ENCODE data around the gene KLK4. TPM values are rescaled to one million over a fixed set of nuclear protein-coding genes. Genes with fewer than 3 reads are reported as not detected.

The KLK4 gene
- total RNA-seq, 1 experiment from 2014 or later: 0.48 TPM

DNA sequence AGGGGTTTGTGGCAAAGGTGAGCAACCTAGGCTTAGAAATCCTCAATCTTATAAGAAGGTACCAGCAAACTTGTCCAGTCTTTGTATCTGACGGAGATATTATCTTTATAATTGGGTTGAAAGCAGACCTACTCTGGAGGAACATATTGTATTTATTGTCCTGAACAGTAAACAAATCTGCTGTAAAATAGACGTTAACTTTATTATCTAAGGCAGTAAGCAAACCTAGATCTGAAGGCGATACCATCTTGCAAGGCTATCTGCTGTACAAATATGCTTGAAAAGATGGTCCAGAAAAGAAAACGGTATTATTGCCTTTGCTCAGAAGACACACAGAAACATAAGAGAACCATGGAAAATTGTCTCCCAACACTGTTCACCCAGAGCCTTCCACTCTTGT, 41.7 kb downstream of the KLK4 start:
- H2BK15ac ChIP-seq (ENCODE audit: low read depth, low read length): no peak overlapping the region
- H3K4me3 Mint-ChIP-seq: no peak overlapping the region
- H3K18ac ChIP-seq (ENCODE audit: insufficient read length, low read depth, low read length): no peak overlapping the region
- H3K36me3 Mint-ChIP-seq (ENCODE audit: insufficient read depth in 1 of 3, low read depth in 3 of 3): no peaks in the 10 kb centered on the region
- no peaks in the 10 kb centered on the region; a peak in 1 of 5 replicates for H3K9me3 Mint-ChIP-seq
- H3K4me1 Mint-ChIP-seq: no peaks in the 10 kb centered on the region
- H3K9me3 ChIP-seq (ENCODE audit: control insufficient read depth, low read depth, low read length): no peaks in the 10 kb centered on the region
- H4K20me1 ChIP-seq (ENCODE audit: control insufficient read depth, insufficient read depth, insufficient read length): no peaks in the 10 kb centered on the region
- H2BK12ac ChIP-seq (ENCODE audit: insufficient read length, low read depth, low read length): no peak overlapping the region
- H3K9ac ChIP-seq (ENCODE audit: extremely low read depth, insufficient read length, low read length): no peak overlapping the region
- no peak overlapping the region for H3K23ac ChIP-seq (ENCODE audit: insufficient read length, low read depth, low read length)
- H2AFZ ChIP-seq (ENCODE audit: low read length): no peak overlapping the region
- no peak overlapping the region for H2BK5ac ChIP-seq (ENCODE audit: insufficient read length, low read length)
- no CpG with 5 or more reads among the region's 4 CpGs for WGBS (ENCODE audit: extremely low coverage, insufficient read length, low lambda C conversion rate)
- H3K23me2 ChIP-seq (ENCODE audit: insufficient read length, low read depth, low read length, poor library complexity, severe bottlenecking): no peaks in the 10 kb centered on the region
- no peak overlapping the region for H3K27ac ChIP-seq (ENCODE audit: insufficient read length, low read depth, low read length)
- no peaks in the 10 kb centered on the region for H3K79me1 ChIP-seq (ENCODE audit: insufficient read depth, low read depth, low read length, poor library complexity, severe bottlenecking)
- DNase-seq: no peak
- TF ChIP-seq, protein P1, sequence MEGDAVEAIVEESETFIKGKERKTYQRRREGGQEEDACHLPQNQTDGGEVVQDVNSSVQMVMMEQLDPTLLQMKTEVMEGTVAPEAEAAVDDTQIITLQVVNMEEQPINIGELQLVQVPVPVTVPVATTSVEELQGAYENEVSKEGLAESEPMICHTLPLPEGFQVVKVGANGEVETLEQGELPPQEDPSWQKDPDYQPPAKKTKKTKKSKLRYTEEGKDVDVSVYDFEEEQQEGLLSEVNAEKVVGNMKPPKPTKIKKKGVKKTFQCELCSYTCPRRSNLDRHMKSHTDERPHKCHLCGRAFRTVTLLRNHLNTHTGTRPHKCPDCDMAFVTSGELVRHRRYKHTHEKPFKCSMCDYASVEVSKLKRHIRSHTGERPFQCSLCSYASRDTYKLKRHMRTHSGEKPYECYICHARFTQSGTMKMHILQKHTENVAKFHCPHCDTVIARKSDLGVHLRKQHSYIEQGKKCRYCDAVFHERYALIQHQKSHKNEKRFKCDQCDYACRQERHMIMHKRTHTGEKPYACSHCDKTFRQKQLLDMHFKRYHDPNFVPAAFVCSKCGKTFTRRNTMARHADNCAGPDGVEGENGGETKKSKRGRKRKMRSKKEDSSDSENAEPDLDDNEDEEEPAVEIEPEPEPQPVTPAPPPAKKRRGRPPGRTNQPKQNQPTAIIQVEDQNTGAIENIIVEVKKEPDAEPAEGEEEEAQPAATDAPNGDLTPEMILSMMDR (conservative IDR thresholded peaks at IDR 0.05): no peak
- H3K27me3 Mint-ChIP-seq (ENCODE audit: low read depth): peaks cover 80% of the 10 kb centered on the region
- H2AK5ac ChIP-seq (ENCODE audit: insufficient read length, low read length): no peak overlapping the region
- H4K8ac ChIP-seq (replicated peaks; ENCODE audit: insufficient read length, low read depth, low read length): no peak overlapping the region
- H3T11ph ChIP-seq (ENCODE audit: low read length): no peak overlapping the region
- no peak overlapping the region for H3K4me2 ChIP-seq (ENCODE audit: insufficient read depth, insufficient read length, low read length)
- no peak overlapping the region for H4K5ac ChIP-seq (ENCODE audit: insufficient read length, low read depth, low read length)
- peaks cover 3% of the 10 kb centered on the region; the same call in 1 of the 2 replicates for H3K27me3 ChIP-seq (ENCODE audit: insufficient read depth, low read length)
- H3K4me1 ChIP-seq (ENCODE audit: insufficient read depth, low read length): no peaks in the 10 kb centered on the region
- H3K4ac ChIP-seq (ENCODE audit: low read depth, low read length): no peak overlapping the region
- no peak overlapping the region for H3K56ac ChIP-seq (ENCODE audit: insufficient read length, low read depth, low read length)
- no peak overlapping the region for H4K91ac ChIP-seq (ENCODE audit: insufficient read length, low read depth, low read length)
- H3K79me2 ChIP-seq (ENCODE audit: insufficient read depth, low read length): no peaks in the 10 kb centered on the region
- H2BK120ac ChIP-seq (ENCODE audit: low read depth, low read length, poor library complexity, severe bottlenecking): no peak overlapping the region
- H3K14ac ChIP-seq (ENCODE audit: insufficient read depth, low read length): no peak overlapping the region
- H3K27ac Mint-ChIP-seq: no peak overlapping the region
- no peak overlapping the region for H2BK20ac ChIP-seq (ENCODE audit: low read depth, low read length, poor library complexity, severe bottlenecking)

All from H9 (cell line).